ENCODE results near the gene ADPRHL1.
"Not testable (repeated sequence)": the region's sequence is repeated elsewhere in the genome, so short reads cannot be mapped to it uniquely, and the experiment has no call there.

ADPRHL1 gene

DNA sequence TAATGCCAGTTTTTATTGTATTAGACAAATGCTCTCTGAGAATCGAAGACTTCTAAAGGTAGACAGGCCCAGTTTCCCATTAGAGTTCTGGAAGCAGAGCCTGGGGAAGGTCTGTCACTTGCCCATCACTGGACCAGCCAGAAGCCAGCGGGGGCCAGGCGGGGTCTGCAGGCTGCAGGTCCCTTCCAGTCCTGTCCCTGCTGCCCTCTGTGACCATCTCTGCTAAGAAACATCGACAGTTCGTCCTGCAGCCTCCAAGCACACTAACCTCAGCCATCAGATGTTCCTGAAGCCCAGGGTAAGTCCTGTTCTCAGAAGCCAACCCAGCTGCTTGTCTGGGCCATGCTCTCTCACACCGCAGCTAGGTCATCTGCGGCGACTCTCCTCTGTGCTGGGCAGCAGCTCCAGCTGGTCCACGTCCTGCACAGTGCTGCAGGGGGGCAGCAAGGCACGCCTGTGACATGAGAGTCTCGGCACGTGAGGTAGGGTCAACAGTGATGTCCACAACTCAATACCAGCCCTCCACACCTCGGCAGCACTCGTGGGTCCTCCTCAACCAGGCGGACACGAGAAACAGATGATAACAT, 2.9 kb upstream of the ADPRHL1 start:
- no peak for DNase-seq (ENCODE audit: low read depth in 2 of 2)

DNA sequence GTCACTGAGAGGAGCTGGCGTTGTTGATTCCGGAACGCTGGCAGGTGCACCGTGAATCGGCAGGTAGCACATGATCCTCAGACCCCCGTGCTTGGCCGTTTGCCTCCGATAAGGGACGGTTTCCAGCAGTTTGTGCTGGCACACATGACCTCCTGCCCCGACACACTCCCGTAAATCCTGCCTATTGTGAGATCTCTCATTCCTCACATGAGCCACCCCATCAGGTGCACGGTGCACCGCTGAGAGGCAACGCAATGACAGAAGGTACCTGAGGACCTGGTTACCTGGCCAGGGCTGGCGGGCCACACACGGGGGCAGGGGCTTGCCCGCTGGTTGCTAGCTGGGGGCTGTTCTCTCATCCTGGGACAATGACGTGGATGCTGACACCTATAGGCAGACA, 2.1 kb upstream of the ADPRHL1 start:
- no peak for DNase-seq (ENCODE audit: low read depth in 2 of 2)

DNA sequence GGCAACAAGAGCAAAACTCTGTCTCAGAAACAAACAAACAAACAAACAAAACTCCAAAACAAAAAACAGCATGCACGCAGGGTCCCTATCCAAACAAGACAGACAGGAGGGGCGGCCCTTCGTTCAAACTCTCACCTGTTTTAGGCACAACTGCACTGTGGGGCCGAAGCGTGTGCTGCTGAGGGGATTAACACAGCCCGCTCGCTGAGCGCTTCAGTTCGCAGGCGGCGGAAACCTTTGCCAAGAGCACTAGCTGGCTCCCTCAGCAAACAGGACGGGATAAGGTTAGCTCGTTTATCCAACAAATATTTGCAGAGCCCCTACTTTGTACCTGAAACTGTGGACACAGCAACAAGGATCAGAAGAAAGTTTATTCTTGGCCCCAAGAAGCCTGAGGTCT, 1.6 kb upstream of the ADPRHL1 start:
- no peak for DNase-seq (ENCODE audit: low read depth in 2 of 2)

- no peak for DNase-seq (ENCODE audit: low read depth in 2 of 2)
Observed at GRCh38 chr13:113452466-113452865, 822 bp downstream of the ADPRHL1 start.

DNA sequence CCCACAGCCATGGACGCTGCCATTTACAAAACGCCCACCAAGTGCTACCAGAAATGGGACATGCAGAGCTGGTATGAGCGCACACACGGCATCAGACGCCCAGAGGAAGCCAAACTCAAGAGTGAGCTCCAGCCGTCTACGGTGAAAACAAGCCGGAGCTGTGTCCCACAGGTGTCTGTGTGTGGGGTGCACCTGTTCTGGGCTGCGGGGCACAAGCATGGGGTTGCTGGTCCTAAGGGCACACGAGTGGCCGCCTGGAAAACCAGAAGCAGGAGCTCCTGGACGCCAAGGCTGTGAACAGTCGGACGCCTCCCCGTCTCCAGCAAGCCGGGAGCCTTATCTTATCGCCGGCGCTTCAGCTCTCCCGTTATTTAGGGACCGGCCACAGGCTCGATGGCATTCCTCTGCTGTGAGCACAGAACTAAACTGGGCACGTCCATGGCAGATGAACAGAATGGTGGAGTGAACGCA, 1.3 kb downstream of the ADPRHL1 start:
- DNase-seq (ENCODE audit: low read depth in 2 of 2): no peak

DNA sequence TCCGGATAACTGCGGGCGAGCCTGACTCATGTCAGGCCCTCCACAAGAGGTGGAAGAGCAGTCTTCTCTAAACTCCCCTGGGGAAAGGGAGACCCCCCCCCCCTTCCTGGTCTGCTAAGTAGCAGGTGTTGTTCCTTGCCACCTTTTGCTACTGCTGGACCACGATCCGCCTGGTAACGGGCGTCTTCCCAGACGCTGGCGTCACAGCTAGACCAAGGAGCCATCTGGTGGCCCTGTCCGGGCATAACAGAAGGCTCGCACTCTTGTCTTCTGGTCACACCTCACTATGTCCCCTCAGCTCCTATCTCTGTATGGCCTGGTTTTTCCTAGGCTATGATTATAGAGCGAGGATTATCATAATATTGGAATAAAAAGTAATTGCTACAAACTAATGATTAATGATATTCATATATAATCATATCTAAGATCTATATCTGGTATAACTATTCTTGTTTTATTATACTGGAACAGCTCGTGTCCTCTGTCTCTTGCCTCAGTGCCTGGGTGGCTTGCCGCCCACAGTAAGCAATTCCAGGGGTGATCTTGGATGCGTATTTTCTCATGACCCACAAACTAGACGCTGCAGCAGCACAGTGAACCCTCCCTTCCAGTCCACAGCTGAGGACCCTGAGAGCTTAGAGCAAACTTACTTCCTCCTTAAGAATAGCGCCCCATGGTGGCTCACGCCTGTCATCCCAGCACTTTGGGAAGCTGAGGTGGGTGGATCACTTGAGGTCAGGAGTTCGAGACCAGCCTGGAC, 2.2 kb downstream of the ADPRHL1 start:
- DNase-seq (ENCODE audit: low read depth in 2 of 2): not testable (repeated sequence)

DNA sequence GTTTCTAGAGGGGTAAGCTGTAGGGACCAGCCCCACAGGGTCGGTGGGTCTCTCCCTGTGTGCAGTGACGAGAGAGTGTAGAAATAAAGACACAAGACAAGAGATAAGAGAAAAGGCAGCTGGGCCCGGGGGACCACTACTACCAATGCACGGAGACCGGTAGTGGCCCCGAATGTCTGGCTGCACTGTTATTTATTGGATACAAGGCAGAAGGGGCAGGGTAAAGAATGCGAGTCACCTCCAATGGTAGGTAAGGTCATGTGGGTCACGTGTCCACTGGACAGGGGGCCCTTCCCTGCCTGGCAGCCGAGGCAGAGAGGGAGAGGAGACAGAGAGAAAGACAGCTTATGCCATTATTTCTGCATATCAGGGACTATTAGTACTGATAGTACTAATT, 2.9 kb downstream of the ADPRHL1 start:
- not testable (repeated sequence) for DNase-seq (ENCODE audit: low read depth in 2 of 2)

DNA sequence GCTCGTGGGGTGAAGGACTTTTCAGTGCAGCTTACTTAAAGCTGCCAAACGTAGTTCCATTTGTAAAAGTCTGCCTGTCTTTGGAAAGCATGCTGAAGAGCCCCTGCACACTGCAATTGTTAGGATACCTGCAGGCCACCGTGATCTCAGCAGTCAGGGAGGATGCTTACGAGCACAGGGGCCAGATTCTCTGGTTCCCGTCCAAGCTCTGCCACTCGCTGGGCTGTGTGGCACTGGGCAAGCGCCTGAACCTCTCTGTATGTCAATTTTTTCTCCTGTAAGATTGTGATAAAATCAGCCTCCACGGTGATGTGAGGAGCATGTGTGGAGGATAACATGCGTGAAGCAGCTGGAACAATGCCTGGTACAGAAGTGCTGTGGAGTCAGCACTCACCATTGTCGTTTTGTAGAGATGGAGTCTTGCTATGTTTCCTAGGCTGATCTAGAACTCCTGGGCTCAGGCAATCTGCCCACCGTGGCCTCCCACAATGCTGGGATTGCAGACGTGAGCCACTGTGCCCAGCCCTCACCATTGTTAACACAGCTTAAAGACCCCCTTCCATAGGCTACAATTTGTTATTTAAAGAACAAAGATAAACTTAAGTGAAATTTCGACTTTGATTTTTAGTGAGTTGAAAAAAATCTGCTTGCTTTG, 3.5 kb downstream of the ADPRHL1 start:
- no peak for DNase-seq (ENCODE audit: low read depth in 2 of 2)

DNA sequence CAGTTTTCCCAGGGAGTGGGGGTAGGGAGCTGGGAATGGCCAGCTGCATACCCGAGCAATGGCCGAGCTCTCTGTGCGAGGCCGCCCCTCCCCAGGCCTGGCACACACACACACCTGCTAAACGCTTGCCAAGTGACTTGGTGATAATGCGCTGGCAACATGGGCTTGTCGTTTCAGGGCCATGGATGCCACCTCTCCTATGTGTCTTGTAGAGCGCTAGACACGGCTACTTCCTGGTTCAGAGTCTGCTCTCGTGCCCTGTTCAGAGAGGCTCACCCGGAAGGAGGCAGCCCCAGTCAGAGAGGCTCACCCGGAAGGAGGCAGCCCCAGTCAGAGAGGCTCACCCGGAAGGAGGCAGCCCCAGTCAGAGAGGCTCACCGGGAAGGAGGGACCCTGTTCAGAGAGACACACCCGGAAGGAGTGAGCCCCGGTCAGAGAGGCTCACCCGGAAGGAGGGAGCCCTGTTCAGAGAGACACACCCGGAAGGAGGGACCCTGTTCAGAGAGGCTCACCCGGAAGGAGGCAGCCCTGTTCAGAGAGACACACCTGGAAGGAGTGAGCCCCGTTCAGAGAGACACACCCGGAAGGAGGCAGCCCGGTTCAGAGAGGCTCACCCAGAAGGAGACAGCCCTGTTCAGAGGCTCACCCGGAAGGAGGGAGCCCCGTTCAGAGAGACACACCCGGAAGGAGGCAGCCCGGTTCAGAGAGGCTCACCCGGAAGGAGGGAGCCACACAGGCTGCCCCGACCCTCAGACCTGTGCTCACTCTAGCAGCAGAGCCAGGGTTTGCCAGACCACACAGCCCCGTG, 4.2 kb downstream of the ADPRHL1 start:
- peak; percentile 10 to 23 for DNase-seq (ENCODE audit: low read depth in 2 of 2)

DNA sequence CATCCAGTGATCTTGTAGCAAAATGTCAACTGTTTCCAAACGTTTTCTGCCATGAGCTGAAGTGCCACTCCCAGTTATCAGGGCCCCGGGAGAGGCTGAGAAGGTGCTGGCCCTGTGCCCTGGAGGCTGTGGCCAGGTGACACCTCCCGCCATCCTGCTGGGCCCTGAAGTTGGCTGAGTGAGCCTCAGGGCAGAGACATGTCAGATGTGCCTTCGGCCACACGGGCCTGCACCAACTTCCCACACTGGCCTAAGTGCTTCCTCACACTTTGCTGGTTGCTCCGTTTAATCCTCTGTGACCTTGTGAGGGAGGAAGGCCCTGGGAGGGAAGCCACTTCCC, 4.8 kb downstream of the ADPRHL1 start:
- no peak for DNase-seq (ENCODE audit: low read depth in 2 of 2)

DNA sequence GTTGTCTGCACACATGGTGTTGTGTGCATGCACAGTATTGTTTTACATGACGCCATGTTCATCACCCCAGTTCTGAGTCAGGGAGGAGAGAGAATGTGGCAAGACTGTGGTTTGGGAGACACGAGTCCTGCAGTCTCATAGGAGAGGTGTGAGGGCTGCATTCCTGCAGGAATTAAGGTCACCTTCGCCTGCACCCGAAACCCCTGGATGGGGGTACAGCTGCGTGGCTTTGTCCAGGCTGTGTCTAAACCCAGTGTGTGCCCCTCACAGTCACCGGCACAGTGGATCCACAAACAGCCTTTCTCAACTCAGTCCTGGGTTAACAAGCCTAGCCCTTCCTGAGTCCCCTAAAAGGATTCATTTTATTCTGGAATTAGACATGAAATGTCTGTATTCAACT, 5.7 kb downstream of the ADPRHL1 start:
- no peak for DNase-seq (ENCODE audit: low read depth in 2 of 2)

- no peak for DNase-seq (ENCODE audit: low read depth in 2 of 2)
Observed at GRCh38 chr13:113446488-113446854, 6.8 kb downstream of the ADPRHL1 start.

DNA sequence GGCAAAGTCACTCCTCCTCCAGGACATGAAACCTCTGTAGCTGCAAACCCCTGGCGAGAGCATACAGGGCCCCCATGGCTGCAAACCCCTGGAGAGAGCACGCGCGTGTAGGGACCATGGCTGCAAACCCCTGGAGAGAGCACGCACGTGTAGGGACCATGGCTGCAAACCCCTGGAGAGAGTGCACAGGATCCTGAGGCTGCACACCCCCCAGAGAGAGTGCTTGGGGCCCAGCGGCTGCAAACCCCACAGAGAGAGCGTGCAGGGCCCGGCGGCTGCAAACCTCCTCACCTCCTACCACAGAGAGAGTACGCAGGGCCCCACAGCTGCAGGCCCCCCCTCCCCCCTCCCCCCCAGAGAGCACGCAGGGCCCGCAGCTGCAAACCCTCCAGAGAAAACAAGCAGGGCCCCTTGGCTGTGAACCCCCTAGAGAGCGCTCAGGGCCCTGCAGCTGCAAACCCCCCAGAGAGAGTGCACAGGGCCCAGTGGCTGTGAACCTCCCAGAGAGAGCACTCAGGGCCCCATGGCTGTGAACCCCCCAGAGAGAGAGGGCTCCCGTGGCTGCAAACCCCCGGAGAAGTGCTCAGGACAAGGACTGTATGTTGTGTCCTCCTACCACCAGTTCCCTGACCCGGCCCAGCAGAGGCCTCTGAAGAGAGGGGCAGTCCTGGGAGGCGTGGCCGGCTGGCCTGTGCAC, 7.3 kb downstream of the ADPRHL1 start:
- DNase-seq (ENCODE audit: low read depth in 2 of 2): no peak

DNA sequence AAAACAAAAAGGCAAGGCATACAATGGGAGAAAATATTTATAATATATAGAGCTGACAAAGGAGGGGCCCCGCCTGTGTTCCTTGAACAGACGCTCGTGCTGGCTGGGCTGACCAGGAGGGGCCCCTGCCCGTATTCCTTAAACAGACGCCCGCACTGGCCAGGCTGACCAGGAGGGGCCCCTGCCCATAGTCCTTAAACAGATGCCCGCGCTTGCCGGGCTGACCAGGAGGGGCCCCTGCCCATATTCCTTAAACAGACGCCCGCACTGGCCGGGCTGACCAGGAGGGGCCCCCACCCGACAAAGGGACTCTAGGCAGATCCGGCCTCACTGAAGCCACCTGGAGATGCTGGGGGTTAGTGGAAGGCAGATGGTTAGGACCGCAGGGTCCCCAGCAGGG, 9.3 kb downstream of the ADPRHL1 start:
- no peak for DNase-seq (ENCODE audit: low read depth in 2 of 2)

DNA sequence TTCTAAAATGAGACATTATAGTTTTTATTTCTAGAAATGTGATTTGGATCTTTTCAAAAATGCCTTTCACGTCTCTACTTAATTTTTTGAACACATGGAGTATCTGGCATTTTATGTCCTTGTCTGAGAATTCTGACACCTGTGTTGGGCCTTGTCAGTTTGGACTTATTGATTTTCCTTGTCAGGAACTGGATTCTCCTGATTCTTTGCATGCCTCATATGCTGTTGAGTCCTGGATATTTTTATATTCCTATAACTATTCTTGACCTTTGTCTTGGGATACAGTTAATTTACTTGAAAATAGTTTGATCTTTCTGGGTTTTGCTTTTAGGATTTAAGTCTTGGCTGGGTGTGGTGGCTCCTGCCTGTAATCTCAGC, 10.3 kb downstream of the ADPRHL1 start:
- no peak for DNase-seq (ENCODE audit: low read depth in 2 of 2)

DNA sequence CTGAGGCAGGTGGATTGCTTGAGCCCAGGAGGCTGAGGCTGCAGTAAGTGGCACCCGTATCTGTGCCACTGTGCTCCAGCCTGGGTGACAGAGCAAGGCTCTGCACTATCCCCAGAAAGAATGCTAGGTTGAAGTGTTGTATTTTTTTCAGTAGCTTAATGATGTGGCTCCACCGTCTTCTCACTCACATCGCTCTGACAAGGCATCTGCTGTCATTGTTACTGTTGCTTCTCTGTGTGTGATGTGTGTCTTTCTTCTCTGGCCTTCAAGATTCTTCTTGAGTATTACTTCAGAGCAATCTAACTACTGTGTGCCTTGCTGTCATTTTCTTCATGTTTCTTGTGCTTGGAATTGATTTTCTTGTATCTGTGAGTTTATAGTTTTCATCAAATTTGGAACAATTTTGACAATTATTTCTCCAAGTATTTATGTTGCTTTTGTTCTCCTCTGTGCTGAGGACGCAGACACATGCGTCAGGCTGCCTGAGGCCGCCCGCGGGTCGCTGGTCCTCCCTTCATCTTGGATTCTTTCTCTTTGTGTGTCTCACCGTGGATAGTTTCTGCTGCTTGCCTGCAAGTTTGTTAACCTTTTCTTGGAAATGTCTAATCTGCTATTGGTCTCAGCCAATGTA, 10.8 kb downstream of the ADPRHL1 start:
- DNase-seq (ENCODE audit: low read depth in 2 of 2): no peak

- DNase-seq (ENCODE audit: low read depth in 2 of 2): no peak
Observed at GRCh38 chr13:113441661-113442060, 11.6 kb downstream of the ADPRHL1 start.

- DNase-seq (ENCODE audit: low read depth in 2 of 2): no peak
Observed at GRCh38 chr13:113437408-113438010, 15.8 kb downstream of the ADPRHL1 start.

GRCh38 chr13:113436866-113437265, 16.4 kb downstream of the ADPRHL1 start:
- DNase-seq (ENCODE audit: low read depth in 2 of 2): not testable (repeated sequence)

DNA sequence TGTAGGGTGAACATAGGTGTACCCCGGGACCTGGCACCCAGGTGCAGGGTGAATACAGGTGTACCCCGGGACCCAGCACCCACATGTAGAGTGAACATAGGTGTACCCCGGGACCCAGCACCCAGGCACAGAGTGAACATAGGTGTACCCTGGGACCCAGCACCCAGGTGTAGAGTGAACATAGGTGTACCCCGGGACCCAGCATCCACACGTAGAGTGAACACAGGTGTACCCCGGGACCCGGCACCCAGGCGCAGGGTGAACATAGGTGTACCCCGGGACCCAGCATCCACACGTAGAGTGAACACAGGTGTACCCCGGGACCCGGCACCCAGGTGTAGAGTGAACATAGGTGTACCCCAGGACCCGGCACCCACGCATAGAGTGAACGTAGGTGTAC, 17.4 kb downstream of the ADPRHL1 start:
- DNase-seq (ENCODE audit: low read depth in 2 of 2): not testable (repeated sequence)

DNA sequence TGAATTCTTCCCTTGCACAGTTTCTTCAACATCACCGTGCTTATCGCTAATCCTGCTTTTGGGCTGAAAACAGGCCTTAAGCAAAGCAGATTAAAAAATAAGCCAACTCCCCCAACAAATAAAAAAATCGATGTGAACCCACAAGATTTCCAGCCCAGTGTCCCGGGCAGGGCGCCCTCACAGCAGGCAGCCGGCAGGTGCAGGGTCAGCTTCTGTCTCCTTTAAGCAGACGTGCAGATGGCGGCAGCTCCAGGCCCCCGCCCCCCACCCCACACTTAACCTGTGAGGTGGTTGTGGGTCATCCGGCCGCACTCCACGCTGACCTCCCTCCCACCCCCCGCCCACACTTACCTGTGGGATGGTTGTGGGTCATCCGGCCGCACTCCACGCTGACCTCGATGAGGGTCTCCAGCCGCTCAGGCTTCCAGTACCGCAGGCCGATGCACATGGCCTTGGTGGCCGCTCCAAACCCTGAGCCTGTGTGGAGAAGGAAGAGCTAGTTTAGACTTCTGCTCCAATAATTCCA, 19.8 kb downstream of the ADPRHL1 start:
- DNase-seq (ENCODE audit: low read depth in 2 of 2): no peak
